SK-N-SH treated with all-trans-retinoic acid at 6 μM for 48 hours (cell line): ENCODE measurements around the gene GREM2.

Experiments
- ARNTL ChIP-seq: fragments of 450-650 bp; formaldehyde crosslinking; IDR thresholded peaks from 2 replicates; pipeline ENCODE4 v1.5.0; 2020; ENCODE audit warnings: low read depth, mild to moderate bottlenecking, moderate library complexity, borderline replicate concordance
- ISL1 ChIP-seq: fragments of 250-450 bp; sonication (Bioruptor Pico); IDR thresholded peaks from 2 replicates; pipeline ENCODE4 v2.1.2; 2022; ENCODE audit warnings: mild to moderate bottlenecking, moderate library complexity
- PATZ1 ChIP-seq: fragments of 250-450 bp; sonication (Bioruptor Pico); IDR thresholded peaks from 2 replicates; pipeline ENCODE4 v1.8.0; 2020; ENCODE audit warnings: mild to moderate bottlenecking, moderate library complexity, borderline replicate concordance
- RARB ChIP-seq: fragments of 250-450 bp; sonication (Bioruptor Pico); IDR thresholded peaks from 2 replicates; pipeline ENCODE4 v1.8.0; 2021; ENCODE audit warnings: mild to moderate bottlenecking, moderate library complexity
- ZNF565 ChIP-seq: fragments of 450-650 bp; formaldehyde crosslinking; conservative IDR thresholded peaks from 2 replicates; pipeline ENCODE4 v1.5.0; 2020; ENCODE audit warnings: low read depth, mild to moderate bottlenecking, moderate library complexity

GRCh38 chr1:240589585-240590110, 22.3 kb downstream of the GREM2 start:
- no peak for TF ChIP-seq RARB
- no peak for TF ChIP-seq ZNF565 (CRISPR knock-in tag)
- TF ChIP-seq PATZ1, result no peak
- TF ChIP-seq ISL1 (CRISPR knock-in tag), result no peak
- TF ChIP-seq ARNTL, result no peak
